GM12891 (cell line): ENCODE data around the gene ZAP70.

Experiments
- PAX5 ChIP-seq: IDR thresholded peaks from 2 replicates; pipeline ENCODE4 v1.6.1; 2011; ENCODE audit warnings: low read length, moderate library complexity, mild to moderate bottlenecking; ENCODE audit not compliant: insufficient read depth, severe bottlenecking
- POLR2A ChIP-seq: IDR thresholded peaks from 2 replicates; pipeline ENCODE4 v1.6.1; 2011; ENCODE audit warnings: low read depth, low read length, control low read depth
- POLR2AphosphoS5 ChIP-seq: IDR thresholded peaks from 2 replicates; pipeline ENCODE4 v1.6.1; 2011; ENCODE audit warnings: low read depth, low read length, control low read depth
- POU2F2 ChIP-seq: IDR thresholded peaks from 2 replicates; pipeline ENCODE4 v1.6.1; 2011; ENCODE audit warnings: low read depth, mild to moderate bottlenecking, control low read depth, low read length, moderate library complexity
- SPI1 ChIP-seq: IDR thresholded peaks from 2 replicates; pipeline ENCODE4 v1.6.1; 2011; ENCODE audit warnings: low read depth, low read length, control low read depth
- TAF1 ChIP-seq: IDR thresholded peaks from 2 replicates; pipeline ENCODE4 v1.6.1; 2011; ENCODE audit warnings: low read depth, low read length, control low read depth

GRCh38 chr2:97763176-97763845 lies 49.9 kb downstream of the ZAP70 start:
- no peak for TF ChIP-seq POLR2AphosphoS5
- no peak for TF ChIP-seq SPI1
- no peak for TF ChIP-seq POLR2A
- no peak for TF ChIP-seq TAF1
- no peak for TF ChIP-seq POU2F2
- TF ChIP-seq PAX5, result no peak
